Tibial nerve (tissue), 4 donors: ENCODE measurements around the gene DUT. TPM values are rescaled to one million over a fixed set of nuclear protein-coding genes. Genes with fewer than 3 reads are reported as not detected.

Experiments used
- DNase-seq, 2 donors: peaks; one replicate each; pipeline ENCODE4 v3.0.0-alpha.2; 2019; ENCODE audit warnings: low spot score in 2 of 2
- H3K27ac ChIP-seq, 4 donors: fragments of 200-600 bp; sonication (generic) in 3 of 4; one replicate each; pipeline ENCODE4 v1.5.1; 2017 to 2019; ENCODE audit warnings: mild to moderate bottlenecking in 1 of 4
- H3K27me3 ChIP-seq, 2 donors: fragments of 200-600 bp; sonication (generic) in 1 of 2; one replicate each; pipeline versions ENCODE4 v1.5.1 to v1.6.0; 2017 to 2019
- H3K36me3 ChIP-seq, 3 donors: fragments of 200-600 bp; sonication (generic); one replicate each; pipeline ENCODE4 v1.5.1; 2018 to 2019
- H3K4me1 ChIP-seq, 4 donors: fragments of 200-600 bp; sonication (generic) in 3 of 4; one replicate each; pipeline ENCODE4 v1.5.1; 2017 to 2019
- H3K4me3 ChIP-seq, 4 donors: fragments of 200-600 bp; sonication (generic) in 3 of 4; one replicate each; pipeline ENCODE4 v1.5.1; 2017 to 2019; ENCODE audit warnings: mild to moderate bottlenecking in 1 of 4, moderate library complexity in 1 of 4
- H3K9me3 ChIP-seq, 4 donors: fragments of 200-600 bp; sonication (generic) in 3 of 4; one replicate each; pipeline ENCODE4 v1.5.1; 2017 to 2019
- CTCF ChIP-seq, 5 experiments: fragments of 200-600 bp in 3 of 5; fragments of 450-650 bp in 2 of 5; sonication (generic) in 3 of 5; IDR thresholded peaks; one replicate each; pipeline ENCODE4 v1.5.1; 2016 to 2019; ENCODE audit warnings: antibody characterized with exemption in 5 of 5, mild to moderate bottlenecking in 3 of 5, moderate library complexity in 2 of 5
- EP300 ChIP-seq, 2 donors: sonication (generic); formaldehyde crosslinking; IDR thresholded peaks; one replicate each; pipeline ENCODE4 v1.6.1; 2017; ENCODE audit warnings: antibody characterized with exemption in 2 of 2, mild to moderate bottlenecking in 1 of 2
- POLR2A ChIP-seq, 2 donors: fragments of 450-650 bp; IDR thresholded peaks; one replicate each; pipeline ENCODE4 v1.6.1; 2017; ENCODE audit warnings: antibody characterized with exemption in 2 of 2, mild to moderate bottlenecking in 2 of 2, moderate library complexity in 2 of 2
- WGBS, 2 donors: methylation state at CpG; one replicate each; pipeline ENCODE4 v1.1.5; 2018; 5-methylcytosine and 5-hydroxymethylcytosine counted together
- total RNA-seq, 4 donors: library from RNA; depleted of rRNA; stranded (reverse); fragments of >200 nt; gene quantifications; one replicate each; pipeline ENCODE4 v1.1.0, GENCODE V29; 2016

Gene DUT
- total RNA-seq, 4 donors from 2014 or later = 82.8 to 160 (median 123) TPM

GRCh38 chr15:48383031-48383430 is 51.8 kb downstream of the DUT start:
- Histone ChIP-seq H3K27me3 (no peaks in the 10 kb centered on the region), H3K36me3 (no peaks in the 10 kb centered on the region), H3K27ac (no peak overlapping the region), H3K4me3 (no peak overlapping the region), H3K9me3 (no peaks in the 10 kb centered on the region), H3K4me1 (peaks cover 0 to 15% (median 3%) of the 10 kb centered on the region in 4 donors)
- no peak for TF ChIP-seq EP300 (IDR thresholded peaks at IDR 0.05)
- no peak for TF ChIP-seq POLR2A (IDR thresholded peaks at IDR 0.05)
- no peak for TF ChIP-seq CTCF (IDR thresholded peaks at IDR 0.05)
- 92 to 95% methylated on average over 2 of the region's 2 CpGs for WGBS, 2 donors
- no peak for DNase-seq

GRCh38 chr15:48384616-48385015 is 53.4 kb downstream of the DUT start:
- no peaks in the 10 kb centered on the region for H3K9me3 ChIP-seq
- 56 to 70% methylated on average over 3 of the region's 3 CpGs for WGBS, 2 donors
- no peak for TF ChIP-seq EP300 (IDR thresholded peaks at IDR 0.05)
- TF ChIP-seq CTCF (IDR thresholded peaks at IDR 0.05) = no peak
- no peak for TF ChIP-seq POLR2A (IDR thresholded peaks at IDR 0.05)

GRCh38 chr15:48385031-48385830 is 54.0 kb downstream of the DUT start:
- peak overlapping the region in 2 of 4 donors; percentile 47 to 68 for H3K27ac ChIP-seq
- TF ChIP-seq EP300 (IDR thresholded peaks at IDR 0.05) (peak in 1 of 2 donors; percentile 70), POLR2A (IDR thresholded peaks at IDR 0.05) (no peak)
- no peaks in the 10 kb centered on the region for H3K36me3 ChIP-seq
- DNase-seq = no peak
- no peaks in the 10 kb centered on the region for H3K27me3 ChIP-seq
- WGBS, 2 donors = 41 to 46% methylated on average over 4 of the region's 4 CpGs
- no peaks in the 10 kb centered on the region for H3K9me3 ChIP-seq
- H3K4me3 ChIP-seq = no peak overlapping the region
- H3K4me1 ChIP-seq = peaks cover 0 to 35% (median 5%) of the 10 kb centered on the region in 4 donors

More at GRCh38 chr15:48384616-48385015, 53.4 kb downstream of the DUT start:
- DNase-seq = no peak
- H3K27me3 ChIP-seq = no peaks in the 10 kb centered on the region
- no peak overlapping the region for H3K4me3 ChIP-seq
- no peaks in the 10 kb centered on the region for H3K36me3 ChIP-seq
- peak overlapping the region in 1 of 4 donors; percentile 2 for H3K27ac ChIP-seq
- H3K4me1 ChIP-seq = peaks cover 0 to 31% (median 4%) of the 10 kb centered on the region in 4 donors

GRCh38 chr15:48388016-48388851 is 57.0 kb downstream of the DUT start:
- H3K4me3 ChIP-seq = no peak overlapping the region
- no peaks in the 10 kb centered on the region for H3K27me3 ChIP-seq
- H3K9me3 ChIP-seq = no peaks in the 10 kb centered on the region
- peak overlapping the region in 1 of 4 donors; percentile 66 for H3K27ac ChIP-seq
- H3K36me3 ChIP-seq = no peaks in the 10 kb centered on the region
- H3K4me1 ChIP-seq = peaks cover 0 to 50% (median 5%) of the 10 kb centered on the region in 4 donors
- no peak for DNase-seq
- 49 to 55% methylated on average over 4 of the region's 4 CpGs for WGBS, 2 donors
- TF ChIP-seq POLR2A (IDR thresholded peaks at IDR 0.05) (no peak), EP300 (IDR thresholded peaks at IDR 0.05) (no peak), CTCF (IDR thresholded peaks at IDR 0.05) (no peak)

GRCh38 chr15:48388910-48389309 is 57.7 kb downstream of the DUT start:
- Histone ChIP-seq H3K36me3 (no peaks in the 10 kb centered on the region), H3K27me3 (no peaks in the 10 kb centered on the region), H3K4me1 (peaks cover 0 to 55% (median 9%) of the 10 kb centered on the region in 4 donors), H3K9me3 (no peaks in the 10 kb centered on the region), H3K4me3 (no peak overlapping the region), H3K27ac (peak overlapping the region in 2 of 4 donors; percentile 65 to 66)
- TF ChIP-seq POLR2A (IDR thresholded peaks at IDR 0.05) = no peak
- no peak for TF ChIP-seq CTCF (IDR thresholded peaks at IDR 0.05)
- no peak for TF ChIP-seq EP300 (IDR thresholded peaks at IDR 0.05)
- 36 to 44% methylated on average over 1 of the region's 1 CpG for WGBS, 2 donors
- DNase-seq = no peak
